ENCODE data around the gene FMN1.

FMN1 gene

GRCh38 chr15:33194704-33195670, at the start of gene FMN1:
Gene FMN1 (minus strand): TSS chr15:33194714. CDS start chr15:33154914, 39,800 bp downstream.
- DNase-seq: peak; percentile 87 to 92

- no peak for DNase-seq
These were observed 49.4 kb upstream of the FMN1 start for GRCh38 chr15:33243869-33244268.

DNA sequence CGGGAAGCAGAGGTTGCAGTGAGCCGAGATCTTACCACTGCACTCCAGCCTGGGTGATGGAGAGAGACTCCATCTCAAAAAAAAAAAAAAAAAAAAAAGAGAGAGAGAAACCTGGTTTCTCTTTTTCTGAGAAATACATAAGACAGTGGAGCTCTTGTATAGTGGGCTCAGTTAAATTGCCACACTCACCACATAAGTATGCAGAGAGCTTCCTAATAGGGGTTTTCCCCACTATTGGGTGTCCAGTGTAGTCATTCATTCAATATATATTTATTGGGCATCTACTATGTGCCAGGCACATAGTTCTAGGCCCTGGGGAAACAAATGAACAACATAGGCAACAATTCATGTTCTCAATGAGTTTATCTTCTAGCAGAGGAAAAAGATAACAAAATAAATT, 48.9 kb upstream of the FMN1 start:
- no peak for DNase-seq

DNA sequence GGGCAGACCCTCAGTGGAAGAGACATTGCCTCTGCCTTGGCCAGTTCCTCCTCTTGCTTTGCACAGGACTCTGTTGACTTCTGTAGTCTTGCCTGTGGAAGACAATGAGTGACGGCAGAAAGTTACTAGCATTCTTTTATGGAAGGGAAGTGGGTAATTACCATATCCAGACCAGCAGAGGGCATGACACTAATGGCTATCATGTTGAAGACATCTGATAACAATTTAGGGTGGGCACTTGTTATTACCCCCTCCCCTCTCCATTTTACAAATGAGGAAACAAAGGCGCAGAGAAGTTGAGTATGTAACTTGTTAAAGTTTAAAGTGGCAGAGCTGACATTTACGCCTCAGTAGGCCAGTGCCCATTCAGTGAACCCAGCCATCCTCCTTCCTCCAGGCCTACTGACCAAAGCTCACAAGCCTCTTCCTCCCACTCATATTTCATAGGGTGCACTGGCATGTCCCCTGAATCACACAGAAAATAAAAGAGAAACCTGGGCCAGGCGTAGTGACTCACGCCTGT, 48.2 kb upstream of the FMN1 start:
- no peak for DNase-seq

- no peak for DNase-seq
These were observed 47.7 kb upstream of the FMN1 start for GRCh38 chr15:33242165-33242564.

DNA sequence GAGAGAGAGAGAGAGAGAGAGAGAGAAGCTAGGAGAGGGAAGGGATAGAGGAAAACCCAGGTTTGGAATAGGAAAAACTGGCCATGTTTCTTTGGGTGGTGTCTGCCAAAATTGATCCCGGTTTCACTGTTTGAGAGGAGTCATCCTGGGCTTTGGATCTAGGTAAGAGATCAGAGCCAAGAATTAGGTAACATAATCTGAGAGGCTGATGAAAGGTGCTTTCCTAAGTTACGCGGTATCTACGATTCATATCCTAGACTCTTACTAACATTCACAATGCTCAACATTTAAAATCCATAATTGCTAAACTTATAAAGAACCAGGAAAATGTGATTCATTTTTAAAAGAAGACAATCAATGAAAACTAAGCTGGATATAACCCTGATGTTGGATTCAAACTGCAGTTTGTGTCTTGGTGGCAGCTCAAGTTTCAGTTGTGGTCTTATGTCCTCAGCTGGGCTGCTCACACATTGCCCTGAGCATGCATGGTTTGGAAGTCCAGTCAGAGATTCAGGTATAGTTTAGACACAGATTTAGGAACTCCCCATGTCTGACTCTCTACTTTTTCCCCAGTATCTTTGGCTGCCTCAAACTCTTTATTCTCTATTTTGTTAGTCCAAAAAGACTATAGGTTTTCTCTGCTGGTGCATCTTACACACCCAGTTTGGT, 42.5 kb upstream of the FMN1 start:
- DNase-seq: no peak

DNA sequence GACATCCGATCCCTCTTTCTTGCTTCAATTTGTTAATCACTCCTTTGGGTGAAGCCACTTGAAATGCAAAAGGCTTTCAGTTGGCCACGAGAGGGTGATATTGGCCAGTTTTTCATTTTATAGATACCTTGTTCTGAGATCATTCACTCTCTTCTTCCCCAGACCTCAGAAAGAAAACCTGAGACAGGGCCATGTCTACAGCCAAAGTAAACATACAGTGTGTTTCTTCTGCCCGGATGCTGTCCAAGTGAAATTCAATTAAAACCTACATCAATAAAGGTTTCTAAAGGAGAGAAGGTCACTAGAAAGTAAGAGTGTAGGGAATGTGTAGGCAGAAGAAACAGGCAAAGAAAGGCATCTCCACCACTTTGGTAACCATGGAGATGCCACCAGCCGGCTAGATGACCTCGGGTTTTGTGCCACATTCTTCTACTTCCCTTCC, 39.5 kb upstream of the FMN1 start:
- no peak for DNase-seq

GRCh38 chr15:33226559-33227181, 32.2 kb upstream of the FMN1 start:
- no peak for DNase-seq

- no peak for DNase-seq
These were observed 23.6 kb upstream of the FMN1 start for GRCh38 chr15:33218071-33218491.

GRCh38 chr15:33215941-33216872, 21.7 kb upstream of the FMN1 start:
- DNase-seq: no peak

- no peak for DNase-seq
These were observed 16.8 kb upstream of the FMN1 start for GRCh38 chr15:33211176-33211808.

- no peak for DNase-seq
These were observed 15.3 kb upstream of the FMN1 start for GRCh38 chr15:33209575-33210481.

- no peak for DNase-seq
These were observed 13.1 kb upstream of the FMN1 start for GRCh38 chr15:33207646-33208045.

- DNase-seq: no peak
These were observed 11.9 kb upstream of the FMN1 start for GRCh38 chr15:33206366-33206765.

DNA sequence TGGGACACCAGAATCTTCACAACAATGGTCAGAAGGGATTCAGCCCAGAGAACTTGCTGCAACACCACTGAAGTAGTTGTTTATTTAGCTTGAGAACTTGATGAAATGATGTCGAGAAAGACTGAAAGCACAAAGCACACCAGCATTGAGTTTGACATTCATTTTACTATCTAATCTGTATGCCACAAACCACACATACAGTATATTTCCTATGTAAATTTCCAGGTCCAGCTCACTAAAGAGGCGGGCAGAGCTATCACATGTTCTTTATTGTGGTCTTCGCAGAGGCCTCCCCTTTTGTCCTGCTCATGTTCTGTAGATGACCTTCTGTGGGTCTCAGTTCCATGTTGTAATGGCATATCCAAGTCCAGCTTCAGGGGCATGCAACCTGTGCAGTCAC, 10.4 kb upstream of the FMN1 start:
- DNase-seq: no peak

DNA sequence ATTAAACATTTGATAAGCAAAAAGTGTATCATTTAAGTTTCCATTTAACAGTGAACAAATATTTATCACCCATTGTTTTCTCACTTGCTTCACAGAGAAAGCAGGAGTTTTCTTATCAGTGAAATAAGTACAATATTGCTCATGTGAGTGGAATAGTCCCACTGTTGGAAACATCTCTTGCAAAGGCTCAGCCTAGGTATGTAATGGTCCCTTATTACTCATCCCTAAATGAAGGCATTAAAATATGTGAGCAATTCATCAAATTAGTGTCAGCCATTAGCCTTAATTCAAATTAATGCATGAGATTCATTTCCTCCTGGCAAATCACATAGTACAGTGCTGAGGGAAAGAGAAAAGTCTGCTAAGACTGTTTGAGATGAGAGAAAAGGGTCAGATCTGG, 9.6 kb upstream of the FMN1 start:
- no peak for DNase-seq

- DNase-seq: no peak
These were observed 7.1 kb upstream of the FMN1 start for GRCh38 chr15:33201491-33202231.

DNA sequence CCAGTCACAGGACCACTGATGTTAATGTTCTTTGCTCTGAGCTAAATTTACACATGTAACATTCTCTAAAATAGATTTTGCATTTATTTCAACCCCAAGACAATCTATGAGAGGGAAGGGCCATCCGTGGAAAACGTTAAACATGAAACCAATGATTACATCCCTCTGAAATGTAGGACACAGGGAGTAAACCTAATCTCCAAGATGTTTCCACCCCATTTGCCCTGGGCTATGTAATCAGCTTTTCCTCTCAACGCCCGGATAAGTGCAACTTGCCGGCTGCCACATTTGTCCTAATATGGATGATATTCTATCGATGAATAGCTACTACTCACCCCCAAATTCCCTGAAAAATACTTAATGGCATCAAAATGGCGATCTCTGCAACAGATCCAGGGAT, 6.4 kb upstream of the FMN1 start:
- no peak for DNase-seq

GRCh38 chr15:33200444-33200843, 5.9 kb upstream of the FMN1 start:
- no peak for DNase-seq

DNA sequence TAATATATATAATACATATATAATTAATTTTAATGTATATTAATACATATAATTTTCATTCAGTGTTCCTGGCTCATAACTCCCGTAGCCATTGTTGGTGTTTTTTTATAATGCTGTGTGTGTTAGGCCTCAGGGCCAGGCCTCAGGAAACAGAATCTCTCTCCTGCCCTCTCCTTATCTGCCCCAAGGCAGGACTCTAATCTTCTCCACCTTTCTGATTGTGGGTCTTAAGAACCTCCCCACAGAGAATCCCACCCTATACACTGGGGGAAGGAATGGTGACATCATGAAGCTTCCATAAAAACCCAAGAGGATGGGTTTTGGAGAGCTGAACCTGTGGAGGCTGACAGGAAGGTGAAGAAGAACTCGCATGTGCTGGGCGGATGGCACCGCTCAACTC, 4.0 kb upstream of the FMN1 start:
- DNase-seq: no peak

Measured in hippocampal formation (tissue), 2 donors.